GM12872 (cell line): Measurements from ENCODE around the gene MYO5A.

Source experiments
- TF ChIP-seq, protein P1 (sequence below): IDR thresholded peaks from 3 replicates; pipeline ENCODE4 v1.5.1; 2011; ENCODE audit warnings: low read depth, mild to moderate bottlenecking, low read length, moderate library complexity; ENCODE audit not compliant: insufficient read depth

MYO5A gene

DNA sequence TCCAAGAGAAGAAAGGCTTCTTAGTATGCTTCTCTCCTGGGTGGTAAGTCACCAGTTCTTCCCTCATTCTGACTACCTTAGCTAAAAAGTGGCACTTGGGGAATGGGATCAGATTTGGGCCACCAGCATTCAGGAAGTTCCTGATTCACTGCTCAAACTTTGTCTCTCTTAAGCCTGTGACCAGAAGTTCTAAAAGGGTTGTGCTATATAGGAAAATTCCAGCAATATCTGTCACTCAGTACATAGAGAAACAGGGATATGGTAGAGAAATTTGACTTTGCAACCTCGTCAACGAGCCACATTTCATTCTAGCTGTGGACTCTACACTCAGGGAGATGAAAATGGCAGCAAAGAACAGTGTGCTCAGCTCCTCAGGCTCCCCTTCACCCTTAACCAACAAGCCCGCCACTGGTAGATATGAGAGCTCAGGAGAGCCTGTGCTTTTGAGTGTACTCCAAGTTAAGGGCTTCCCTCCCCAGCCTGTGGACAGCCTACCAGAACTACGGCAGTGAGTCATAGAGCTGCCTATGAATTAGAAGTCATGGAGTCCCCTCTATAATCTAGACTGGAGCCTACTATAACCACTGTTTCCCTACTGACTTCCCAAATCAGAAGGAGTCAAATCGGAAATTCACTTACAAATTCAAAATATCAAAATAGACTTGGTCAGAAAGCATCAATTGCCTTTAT lies 180.5 kb downstream of the MYO5A start:
- TF ChIP-seq, protein P1, sequence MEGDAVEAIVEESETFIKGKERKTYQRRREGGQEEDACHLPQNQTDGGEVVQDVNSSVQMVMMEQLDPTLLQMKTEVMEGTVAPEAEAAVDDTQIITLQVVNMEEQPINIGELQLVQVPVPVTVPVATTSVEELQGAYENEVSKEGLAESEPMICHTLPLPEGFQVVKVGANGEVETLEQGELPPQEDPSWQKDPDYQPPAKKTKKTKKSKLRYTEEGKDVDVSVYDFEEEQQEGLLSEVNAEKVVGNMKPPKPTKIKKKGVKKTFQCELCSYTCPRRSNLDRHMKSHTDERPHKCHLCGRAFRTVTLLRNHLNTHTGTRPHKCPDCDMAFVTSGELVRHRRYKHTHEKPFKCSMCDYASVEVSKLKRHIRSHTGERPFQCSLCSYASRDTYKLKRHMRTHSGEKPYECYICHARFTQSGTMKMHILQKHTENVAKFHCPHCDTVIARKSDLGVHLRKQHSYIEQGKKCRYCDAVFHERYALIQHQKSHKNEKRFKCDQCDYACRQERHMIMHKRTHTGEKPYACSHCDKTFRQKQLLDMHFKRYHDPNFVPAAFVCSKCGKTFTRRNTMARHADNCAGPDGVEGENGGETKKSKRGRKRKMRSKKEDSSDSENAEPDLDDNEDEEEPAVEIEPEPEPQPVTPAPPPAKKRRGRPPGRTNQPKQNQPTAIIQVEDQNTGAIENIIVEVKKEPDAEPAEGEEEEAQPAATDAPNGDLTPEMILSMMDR: no peak

DNA sequence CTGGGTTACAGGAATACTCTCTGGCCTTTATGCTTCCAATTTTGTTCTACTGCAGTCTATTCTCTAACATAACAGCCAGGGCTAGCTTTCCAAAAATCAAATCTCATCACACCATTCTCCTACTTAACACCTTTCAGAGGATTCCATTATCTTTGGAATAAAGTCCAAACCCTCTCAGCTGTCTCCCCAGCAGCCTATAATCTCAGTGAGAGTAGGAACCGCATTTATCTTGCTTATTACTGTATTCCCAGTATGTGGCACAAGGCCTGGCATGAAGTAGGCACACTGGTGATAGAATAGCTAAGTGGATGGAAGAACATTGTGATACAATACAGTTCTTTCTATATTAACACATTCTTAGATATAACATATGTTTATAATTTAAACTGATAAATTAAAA lies 184.1 kb downstream of the MYO5A start:
- TF ChIP-seq, protein P1: no peak

DNA sequence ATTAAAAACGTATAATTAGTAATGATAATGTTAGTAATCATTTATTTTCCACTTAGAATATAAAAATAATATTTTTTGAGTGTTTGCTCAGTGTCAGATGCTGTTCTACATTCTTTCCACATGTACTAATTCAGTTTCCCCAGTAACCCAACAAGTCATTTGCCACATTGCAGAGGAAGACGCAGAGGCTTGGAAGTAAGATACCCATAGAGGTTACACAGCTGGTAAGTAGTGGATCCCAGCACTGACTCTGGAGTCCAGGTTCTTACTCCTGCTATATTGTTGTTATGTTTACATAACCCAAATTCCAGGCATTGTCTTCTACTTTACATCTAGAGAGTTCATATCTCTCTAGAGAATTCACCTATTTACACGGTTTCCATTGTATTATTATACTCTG lies 184.8 kb downstream of the MYO5A start:
- TF ChIP-seq, protein P1: no peak

DNA sequence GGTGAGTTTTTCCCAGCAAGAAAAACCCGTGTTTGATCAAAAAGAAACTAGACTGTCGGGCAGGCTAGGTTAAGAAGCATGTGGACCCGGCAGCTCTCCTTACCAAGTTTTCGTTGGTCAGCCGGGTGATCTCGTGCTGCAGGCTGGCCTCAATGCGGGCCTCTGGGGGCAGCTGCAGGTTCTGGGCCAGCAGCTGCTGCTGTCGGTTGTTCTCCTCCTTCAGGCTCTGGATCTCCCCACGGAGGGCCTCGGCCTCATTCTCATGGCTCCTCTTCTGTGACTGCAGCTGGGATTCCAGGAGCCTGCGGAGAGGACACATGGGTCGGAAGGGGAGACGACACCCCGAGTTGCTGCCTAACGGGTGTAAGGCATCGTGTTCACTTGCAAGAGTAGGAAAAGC lies 188.6 kb downstream of the MYO5A start:
- TF ChIP-seq, protein P1: no peak

DNA sequence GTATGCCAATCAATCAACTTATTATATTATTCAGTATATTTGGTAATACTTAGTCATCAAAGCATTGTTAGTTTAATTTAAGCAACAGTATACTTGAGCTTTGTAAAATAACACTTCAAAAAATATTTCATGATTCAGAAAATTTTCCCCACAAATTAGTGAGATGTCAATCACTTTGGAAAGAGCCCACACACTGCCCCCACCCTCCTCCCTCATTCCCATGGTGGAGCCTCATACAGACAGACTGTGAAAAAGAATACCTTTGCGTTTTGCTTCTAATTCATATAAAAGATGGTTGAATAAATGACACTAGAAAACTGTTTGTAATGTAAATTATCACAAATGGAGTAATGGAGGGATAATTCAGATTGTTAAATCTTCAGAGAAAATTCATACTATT lies 189.8 kb downstream of the MYO5A start:
- TF ChIP-seq, protein P1: no peak

DNA sequence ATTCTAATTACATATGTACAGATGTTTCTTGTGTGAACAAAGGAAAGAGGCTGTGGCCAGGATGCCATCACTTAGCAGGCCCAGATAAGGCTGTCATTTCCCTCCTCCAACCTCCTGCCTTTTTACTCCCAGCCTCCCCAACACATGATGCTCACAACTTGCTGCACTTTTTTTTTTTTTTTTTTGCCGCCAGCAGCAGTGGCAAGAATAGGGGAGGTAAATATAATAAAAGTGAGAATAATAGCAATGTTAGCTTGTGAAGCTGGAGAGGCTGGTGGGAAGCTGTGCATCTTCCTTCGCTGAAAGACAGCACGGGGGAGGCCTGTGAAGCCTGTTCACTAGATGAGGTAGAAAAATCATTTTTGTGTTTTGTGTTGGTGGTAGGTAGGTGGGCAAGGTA lies 190.6 kb downstream of the MYO5A start:
- TF ChIP-seq, protein P1: no peak

DNA sequence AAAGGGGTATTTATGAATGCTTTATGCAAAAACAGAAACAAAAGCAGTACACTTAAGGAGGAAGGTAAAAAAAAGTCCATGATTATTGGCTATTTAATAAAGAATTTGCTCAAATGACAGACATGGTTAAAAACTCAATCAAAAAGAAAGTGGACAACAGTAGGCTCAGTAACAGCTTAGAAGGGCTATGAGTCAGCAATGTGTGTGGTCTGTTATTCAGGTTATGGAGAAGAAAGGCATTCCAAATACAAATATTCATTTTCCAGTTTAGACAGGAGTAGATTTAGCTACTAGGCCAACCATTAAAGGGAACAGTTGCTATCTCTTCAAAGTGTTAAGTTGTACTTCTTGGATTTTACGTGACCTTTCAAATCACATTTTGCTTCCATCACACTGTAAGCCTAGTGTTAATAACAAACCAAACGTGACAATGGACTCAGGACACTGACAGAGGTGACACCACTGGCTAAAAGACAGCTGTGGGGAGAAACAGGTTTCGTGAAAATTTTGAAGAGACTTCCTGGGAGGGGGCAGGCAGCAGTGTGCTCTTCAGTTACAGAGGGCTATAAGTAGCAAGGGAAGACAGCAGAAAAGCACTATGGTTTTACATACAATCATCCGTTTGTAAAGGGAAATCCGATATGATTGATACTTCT lies 191.4 kb downstream of the MYO5A start:
- TF ChIP-seq, protein P1: no peak
